T-helper 17 cell (primary cell): Measurements from ENCODE around the gene NAT10. TPM values are rescaled to one million over a fixed set of nuclear protein-coding genes. Genes with fewer than 3 reads are reported as not detected.

Experiments
- total RNA-seq, 4 donors: library from RNA in 2 of 4; stranded (reverse) in 2 of 4; gene quantifications; one replicate each; pipeline ENCODE4 v1.2.3 and lab custom pipeline; 2022 to 2026

The NAT10 gene
- total RNA-seq, 2 donors from 2014 or later = 53.0 to 59.1 TPM

Other genes with a start within 250 kb of the NAT10 start
- 1 to 10 TPM; 1.8 to 2.1 TPM for gene LMO2, start 213.6 kb upstream of the NAT10 start, total RNA-seq
- 100 to 1,000 TPM; 109 to 120 TPM for gene CAPRIN1, start 53.9 kb upstream of the NAT10 start, total RNA-seq